Measurements from ENCODE around the gene SHISAL1. TPM values are rescaled to one million over a fixed set of nuclear protein-coding genes. Genes with fewer than 3 reads are reported as not detected.

SHISAL1 gene
- total RNA-seq, 2 donors from 2014 or later: 0.42 to 0.95 TPM

DNA sequence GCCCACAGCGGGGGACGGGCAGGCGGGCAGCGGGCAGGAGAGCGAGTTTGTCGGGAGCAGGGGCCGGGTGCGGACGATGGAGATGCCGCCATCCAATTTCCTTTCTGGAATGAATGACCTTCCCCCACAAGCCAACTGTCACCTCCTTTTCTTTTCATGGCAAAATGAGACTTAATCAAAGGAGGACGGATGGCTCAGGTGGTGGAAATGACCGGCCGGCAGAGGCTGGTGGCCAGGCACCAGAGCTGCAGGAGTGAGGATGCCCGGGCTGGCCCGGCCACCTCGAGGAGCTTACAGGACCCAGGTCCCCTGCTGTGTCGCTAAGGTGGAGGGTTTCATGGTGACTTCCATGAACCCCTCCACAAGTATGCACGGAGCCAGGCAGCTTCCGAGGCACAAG is 11.7 kb downstream of the SHISAL1 start:
- DNase-seq: no peak
- Mint-ChIP-seq H3K36me3 (ENCODE audit: low read depth) (no peaks in the 10 kb centered on the region), H3K4me3 (no peak overlapping the region), H3K4me1 (no peaks in the 10 kb centered on the region), H3K27ac (no peak overlapping the region), H3K9me3 (no peaks in the 10 kb centered on the region), H3K27me3 (ENCODE audit: insufficient read depth) (peaks cover 2% of the 10 kb centered on the region)
- no peaks in the 10 kb centered on the region for H3K9me3 ChIP-seq (ENCODE audit: control insufficient read depth, low read length)
- H3K27ac ChIP-seq (ENCODE audit: low read depth, low read length): no peak overlapping the region
- no peaks in the 10 kb centered on the region for H3K27me3 ChIP-seq (ENCODE audit: control insufficient read depth, insufficient read depth, low read length, poor library complexity, severe bottlenecking)
- TF ChIP-seq, protein P1, sequence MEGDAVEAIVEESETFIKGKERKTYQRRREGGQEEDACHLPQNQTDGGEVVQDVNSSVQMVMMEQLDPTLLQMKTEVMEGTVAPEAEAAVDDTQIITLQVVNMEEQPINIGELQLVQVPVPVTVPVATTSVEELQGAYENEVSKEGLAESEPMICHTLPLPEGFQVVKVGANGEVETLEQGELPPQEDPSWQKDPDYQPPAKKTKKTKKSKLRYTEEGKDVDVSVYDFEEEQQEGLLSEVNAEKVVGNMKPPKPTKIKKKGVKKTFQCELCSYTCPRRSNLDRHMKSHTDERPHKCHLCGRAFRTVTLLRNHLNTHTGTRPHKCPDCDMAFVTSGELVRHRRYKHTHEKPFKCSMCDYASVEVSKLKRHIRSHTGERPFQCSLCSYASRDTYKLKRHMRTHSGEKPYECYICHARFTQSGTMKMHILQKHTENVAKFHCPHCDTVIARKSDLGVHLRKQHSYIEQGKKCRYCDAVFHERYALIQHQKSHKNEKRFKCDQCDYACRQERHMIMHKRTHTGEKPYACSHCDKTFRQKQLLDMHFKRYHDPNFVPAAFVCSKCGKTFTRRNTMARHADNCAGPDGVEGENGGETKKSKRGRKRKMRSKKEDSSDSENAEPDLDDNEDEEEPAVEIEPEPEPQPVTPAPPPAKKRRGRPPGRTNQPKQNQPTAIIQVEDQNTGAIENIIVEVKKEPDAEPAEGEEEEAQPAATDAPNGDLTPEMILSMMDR (conservative IDR thresholded peaks at IDR 0.05): no peak
- no peak overlapping the region for H3K9ac ChIP-seq (ENCODE audit: extremely low read depth, low read length, poor library complexity, severe bottlenecking)
- 81 to 91% methylated on average over 8 to 19 of the region's 19 CpGs for WGBS, 2 experiments (ENCODE audit: insufficient coverage in 1 of 2, insufficient read length in 1 of 2)
- H3K4me3 ChIP-seq (ENCODE audit: low read length): no peak overlapping the region
- H3K36me3 ChIP-seq (ENCODE audit: control insufficient read depth, insufficient read depth, low read length): no peaks in the 10 kb centered on the region
- no peaks in the 10 kb centered on the region for H3K4me1 ChIP-seq (ENCODE audit: control insufficient read depth, insufficient read depth, low read length)

- no peaks in the 10 kb centered on the region for H3K4me1 ChIP-seq (ENCODE audit: control insufficient read depth, insufficient read depth, low read length)
- H3K9me3 ChIP-seq (ENCODE audit: control insufficient read depth, low read length): peaks cover 8% of the 10 kb centered on the region
- H3K27ac Mint-ChIP-seq: no peak overlapping the region
- H3K4me3 ChIP-seq (ENCODE audit: low read length): no peak overlapping the region
- H3K9me3 Mint-ChIP-seq: peaks cover 8% of the 10 kb centered on the region
- H3K27ac ChIP-seq (ENCODE audit: low read depth, low read length): peak overlapping the region; percentile 41
- peaks cover under 1% of the 10 kb centered on the region for H3K36me3 Mint-ChIP-seq (ENCODE audit: low read depth)
- H3K4me1 Mint-ChIP-seq: no peaks in the 10 kb centered on the region
- no peaks in the 10 kb centered on the region for H3K36me3 ChIP-seq (ENCODE audit: control insufficient read depth, insufficient read depth, low read length)
- peaks cover 2% of the 10 kb centered on the region for H3K27me3 Mint-ChIP-seq (ENCODE audit: insufficient read depth)
- no peaks in the 10 kb centered on the region for H3K27me3 ChIP-seq (ENCODE audit: control insufficient read depth, insufficient read depth, low read length, poor library complexity, severe bottlenecking)
- DNase-seq: no peak
- WGBS, 2 experiments (ENCODE audit: insufficient coverage in 1 of 2, insufficient read length in 1 of 2): 83 to 90% methylated on average over 8 to 13 of the region's 13 CpGs
- TF ChIP-seq, protein P1 (conservative IDR thresholded peaks at IDR 0.05): no peak
- H3K4me3 Mint-ChIP-seq: no peak overlapping the region
- no peak overlapping the region for H3K9ac ChIP-seq (ENCODE audit: extremely low read depth, low read length, poor library complexity, severe bottlenecking)
Observed at GRCh38 chr22:44299124-44299523, 13.6 kb downstream of the SHISAL1 start.

GRCh38 chr22:44298406-44299091 is 14.2 kb downstream of the SHISAL1 start:
- Mint-ChIP-seq H3K4me1 (no peaks in the 10 kb centered on the region), H3K9me3 (peaks cover 11% of the 10 kb centered on the region), H3K36me3 (ENCODE audit: low read depth) (peaks cover 3% of the 10 kb centered on the region), H3K27ac (no peak overlapping the region), H3K27me3 (ENCODE audit: insufficient read depth) (peaks cover 2% of the 10 kb centered on the region), H3K4me3 (no peak overlapping the region)
- TF ChIP-seq, protein P1 (conservative IDR thresholded peaks at IDR 0.05): no peak
- WGBS, 2 experiments (ENCODE audit: insufficient coverage in 1 of 2, insufficient read length in 1 of 2): 83 to 90% methylated on average over 13 to 25 of the region's 25 CpGs
- peak; percentile 58 for DNase-seq
- Histone ChIP-seq H3K9ac (ENCODE audit: extremely low read depth, low read length, poor library complexity, severe bottlenecking) (no peak overlapping the region), H3K27ac (ENCODE audit: low read depth, low read length) (peak overlapping the region; percentile 60), H3K4me3 (ENCODE audit: low read length) (no peak overlapping the region), H3K4me1 (ENCODE audit: control insufficient read depth, insufficient read depth, low read length) (no peaks in the 10 kb centered on the region), H3K36me3 (ENCODE audit: control insufficient read depth, insufficient read depth, low read length) (no peaks in the 10 kb centered on the region), H3K9me3 (ENCODE audit: control insufficient read depth, low read length) (peaks cover 11% of the 10 kb centered on the region), H3K27me3 (ENCODE audit: control insufficient read depth, insufficient read depth, low read length, poor library complexity, severe bottlenecking) (no peaks in the 10 kb centered on the region)

All from endodermal cell (in vitro differentiated cells).